Measurements from ENCODE around the gene SPA17. TPM values are rescaled to one million over a fixed set of nuclear protein-coding genes. Genes with fewer than 3 reads are reported as not detected.

Gene SPA17
- total and polyA plus RNA-seq, 8 donors: 1.8 to 26.8 (median 9.6) TPM; not detected in 2

- WGBS, 5 donors: 81 to 94% (median 91%) methylated on average over 4 of the region's 4 CpGs
- intact Hi-C loops (cut with DNase I; ENCODE audit: low total_unique reads): no loop called here
- TF ChIP-seq EP300 (IDR thresholded peaks at IDR 0.05) (no peak), CTCF (IDR thresholded peaks at IDR 0.05) (no peak), POLR2A (IDR thresholded peaks at IDR 0.05) (no peak), POLR2AphosphoS5 (IDR thresholded peaks at IDR 0.05) (no peak)
These were observed 11.6 kb upstream of the SPA17 start for GRCh38 chr11:124662106-124662505.

GRCh38 chr11:124663861-124664260 is 9.8 kb upstream of the SPA17 start:
- 89 to 95% (median 92%) methylated on average over 2 of the region's 2 CpGs for WGBS, 5 donors
- Histone ChIP-seq H3K36me3 (peaks cover 0 to 55% (median 42%) of the 10 kb centered on the region in 4 donors), H3K4me1 (no peaks in the 10 kb centered on the region), H3K9me3 (no peaks in the 10 kb centered on the region), H3K27me3 (no peaks in the 10 kb centered on the region), H3K4me3 (no peak overlapping the region), H3K27ac (no peak overlapping the region)
- no peak for DNase-seq
- intact Hi-C loops (cut with DNase I; ENCODE audit: low total_unique reads): no loop called here
- TF ChIP-seq EP300 (IDR thresholded peaks at IDR 0.05): no peak
- no peak for TF ChIP-seq POLR2A (IDR thresholded peaks at IDR 0.05)
- TF ChIP-seq CTCF (IDR thresholded peaks at IDR 0.05): no peak
- TF ChIP-seq POLR2AphosphoS5 (IDR thresholded peaks at IDR 0.05): no peak

More at GRCh38 chr11:124662106-124662505, 11.6 kb upstream of the SPA17 start:
- Histone ChIP-seq H3K9me3 (no peaks in the 10 kb centered on the region), H3K4me3 (no peak overlapping the region), H3K4me1 (no peaks in the 10 kb centered on the region), H3K36me3 (peaks cover 0 to 57% (median 44%) of the 10 kb centered on the region in 4 donors), H3K27ac (no peak overlapping the region), H3K27me3 (no peaks in the 10 kb centered on the region)
- no peak for DNase-seq

- no peak overlapping the region for H3K4me3 ChIP-seq
- H3K27me3 ChIP-seq: no peaks in the 10 kb centered on the region
- no peaks in the 10 kb centered on the region for H3K9me3 ChIP-seq
- DNase-seq: no peak
- peaks cover 1 to 5% (median 2%) of the 10 kb centered on the region in 4 donors for H3K4me1 ChIP-seq
- peaks cover 0 to 46% (median 35%) of the 10 kb centered on the region in 4 donors for H3K36me3 ChIP-seq
- H3K27ac ChIP-seq: no peak overlapping the region
- 91 to 99% (median 97%) methylated on average over 3 of the region's 3 CpGs for WGBS, 5 donors
- no peak for TF ChIP-seq POLR2AphosphoS5 (IDR thresholded peaks at IDR 0.05)
- TF ChIP-seq EP300 (IDR thresholded peaks at IDR 0.05): no peak
- no peak for TF ChIP-seq POLR2A (IDR thresholded peaks at IDR 0.05)
- no peak for TF ChIP-seq CTCF (IDR thresholded peaks at IDR 0.05)
- intact Hi-C loops (cut with DNase I; ENCODE audit: low total_unique reads): loop anchor here (5.0 kb wide), 1 partner anchor 170 kb away; no protein-coding TSS in a partner anchor
These were observed 6.1 kb upstream of the SPA17 start for GRCh38 chr11:124667601-124668000.

GRCh38 chr11:124669193-124669592 is 4.5 kb upstream of the SPA17 start:
- 22 to 24% (median 23%) methylated on average over 8 of the region's 8 CpGs for WGBS, 5 donors
- peak; percentile 33 to 79 for DNase-seq
- Histone ChIP-seq H3K36me3 (peaks cover 0 to 35% (median 27%) of the 10 kb centered on the region in 4 donors), H3K27me3 (no peaks in the 10 kb centered on the region), H3K4me3 (no peak overlapping the region), H3K27ac (no peak overlapping the region), H3K9me3 (no peaks in the 10 kb centered on the region), H3K4me1 (peaks cover 6 to 14% (median 12%) of the 10 kb centered on the region in 4 donors)
- TF ChIP-seq CTCF (IDR thresholded peaks at IDR 0.05) (peak in 5 of 7 experiments; percentile 67 to 92 (median 75)), EP300 (IDR thresholded peaks at IDR 0.05) (no peak)
- intact Hi-C loops (cut with DNase I; ENCODE audit: low total_unique reads): loop anchor here (5.0 kb wide), 1 partner anchor 168 kb away; no protein-coding TSS in a partner anchor
